HG02973 (cell line): ENCODE results near the gene BHLHE40.

Experiments
- ATAC-seq: cut with Tn5 transposase; IDR thresholded peaks from one replicate; pipeline ENCODE4 v1.9.1; 2021; ENCODE audit warnings: moderate library complexity; ENCODE audit not compliant: unreplicated experiment

The BHLHE40 gene

GRCh38 chr3:4979428-4980228 lies at the start of gene BHLHE40:
Gene BHLHE40, plus strand, starts transcription at chr3:4979437. Its CDS starts 282 bp downstream, at chr3:4979719.
- ATAC-seq, result peak; percentile 9

- ATAC-seq, result no peak
Observed at GRCh38 chr3:4930501-4930900, 48.7 kb upstream of the BHLHE40 start.

GRCh38 chr3:4934050-4934449 lies 45.2 kb upstream of the BHLHE40 start:
- ATAC-seq, result no peak

GRCh38 chr3:4935347-4935746 lies 43.9 kb upstream of the BHLHE40 start:
- no peak for ATAC-seq

- no peak for ATAC-seq
Observed at GRCh38 chr3:4936982-4937614, 42.1 kb upstream of the BHLHE40 start.

- ATAC-seq, result no peak
Observed at GRCh38 chr3:4938281-4938982, 40.8 kb upstream of the BHLHE40 start.

GRCh38 chr3:4939276-4939675 lies 40.0 kb upstream of the BHLHE40 start:
- no peak for ATAC-seq

- no peak for ATAC-seq
Observed at GRCh38 chr3:4940985-4941384, 38.3 kb upstream of the BHLHE40 start.

- no peak for ATAC-seq
Observed at GRCh38 chr3:4943549-4943948, 35.7 kb upstream of the BHLHE40 start.

GRCh38 chr3:4945324-4945723 lies 33.9 kb upstream of the BHLHE40 start:
- no peak for ATAC-seq

- no peak for ATAC-seq
Observed at GRCh38 chr3:4947028-4947427, 32.2 kb upstream of the BHLHE40 start.

GRCh38 chr3:4948395-4948794 lies 30.8 kb upstream of the BHLHE40 start:
- ATAC-seq, result no peak

GRCh38 chr3:4949004-4949403 lies 30.2 kb upstream of the BHLHE40 start:
- ATAC-seq, result no peak

- no peak for ATAC-seq
Observed at GRCh38 chr3:4949659-4950058, 29.6 kb upstream of the BHLHE40 start.

- ATAC-seq, result no peak
Observed at GRCh38 chr3:4950351-4950784, 28.9 kb upstream of the BHLHE40 start.

GRCh38 chr3:4950948-4951347 lies 28.3 kb upstream of the BHLHE40 start:
- ATAC-seq, result no peak

GRCh38 chr3:4953119-4953518 lies 26.1 kb upstream of the BHLHE40 start:
- no peak for ATAC-seq

- ATAC-seq, result no peak
Observed at GRCh38 chr3:4954256-4955000, 24.8 kb upstream of the BHLHE40 start.

- no peak for ATAC-seq
Observed at GRCh38 chr3:4956099-4956498, 23.1 kb upstream of the BHLHE40 start.

- no peak for ATAC-seq
Observed at GRCh38 chr3:4956738-4957137, 22.5 kb upstream of the BHLHE40 start.

- ATAC-seq, result no peak
Observed at GRCh38 chr3:4957978-4958377, 21.3 kb upstream of the BHLHE40 start.
